ENCODE data around the gene C1QL2. TPM values are rescaled to one million over a fixed set of nuclear protein-coding genes. Genes with fewer than 3 reads are reported as not detected.

Gene C1QL2
- total RNA-seq, 4 donors from 2014 or later, result not detected

DNA sequence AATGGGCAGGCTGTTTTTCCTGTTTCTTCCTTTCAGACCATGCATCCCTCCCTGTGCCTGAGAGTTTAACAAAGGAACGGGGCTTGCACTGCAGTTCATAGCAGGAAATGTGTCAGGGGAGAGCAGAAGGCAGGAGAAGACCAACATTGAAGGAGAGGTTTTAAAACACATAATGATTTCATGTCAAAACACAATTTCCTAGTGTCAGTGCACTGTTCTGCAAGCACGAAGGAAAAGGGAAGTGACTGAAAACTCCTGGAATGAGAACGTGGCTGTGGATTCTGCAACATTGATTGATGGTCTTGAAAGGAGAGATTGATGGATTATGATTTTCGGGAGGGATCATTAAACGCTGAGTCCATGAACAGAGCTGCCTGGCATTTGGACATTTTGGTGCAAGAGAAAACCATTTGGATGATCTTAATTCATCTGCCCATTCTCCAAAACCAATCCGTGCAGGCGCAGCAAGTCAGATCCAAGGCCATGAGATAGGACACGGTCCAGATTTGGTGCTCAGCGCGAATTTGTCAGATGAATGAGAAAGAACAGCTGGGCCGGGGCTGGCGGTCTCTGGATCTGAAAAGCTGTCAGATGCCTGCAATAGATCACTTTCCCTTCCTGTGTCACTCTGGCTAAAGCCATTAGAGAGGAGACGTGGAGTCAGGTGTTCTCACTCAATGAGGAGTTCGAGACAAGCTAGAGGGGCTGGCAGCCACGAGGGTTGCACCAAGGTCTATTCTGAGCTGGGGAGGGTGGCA lies 38.4 kb downstream of the C1QL2 start:
- H3K27me3 ChIP-seq, result peaks cover 0 to 12% (median 3%) of the 10 kb centered on the region in 3 donors
- no peak for ATAC-seq
- H3K27ac ChIP-seq, result no peak overlapping the region
- no peak for DNase-seq
- intact Hi-C loops (cut with DNase I; ENCODE audit: low total_unique reads), result no loop called here
- in situ Hi-C loops (cut with MboI; ENCODE audit: low sequenced_read_pairs in 4 of 4), result no loop called here
- no peaks in the 10 kb centered on the region for H3K4me1 ChIP-seq
- H3K4me3 ChIP-seq, result no peak overlapping the region
- TF ChIP-seq POLR2A (IDR thresholded peaks at IDR 0.05), result no peak
- TF ChIP-seq, protein P1, sequence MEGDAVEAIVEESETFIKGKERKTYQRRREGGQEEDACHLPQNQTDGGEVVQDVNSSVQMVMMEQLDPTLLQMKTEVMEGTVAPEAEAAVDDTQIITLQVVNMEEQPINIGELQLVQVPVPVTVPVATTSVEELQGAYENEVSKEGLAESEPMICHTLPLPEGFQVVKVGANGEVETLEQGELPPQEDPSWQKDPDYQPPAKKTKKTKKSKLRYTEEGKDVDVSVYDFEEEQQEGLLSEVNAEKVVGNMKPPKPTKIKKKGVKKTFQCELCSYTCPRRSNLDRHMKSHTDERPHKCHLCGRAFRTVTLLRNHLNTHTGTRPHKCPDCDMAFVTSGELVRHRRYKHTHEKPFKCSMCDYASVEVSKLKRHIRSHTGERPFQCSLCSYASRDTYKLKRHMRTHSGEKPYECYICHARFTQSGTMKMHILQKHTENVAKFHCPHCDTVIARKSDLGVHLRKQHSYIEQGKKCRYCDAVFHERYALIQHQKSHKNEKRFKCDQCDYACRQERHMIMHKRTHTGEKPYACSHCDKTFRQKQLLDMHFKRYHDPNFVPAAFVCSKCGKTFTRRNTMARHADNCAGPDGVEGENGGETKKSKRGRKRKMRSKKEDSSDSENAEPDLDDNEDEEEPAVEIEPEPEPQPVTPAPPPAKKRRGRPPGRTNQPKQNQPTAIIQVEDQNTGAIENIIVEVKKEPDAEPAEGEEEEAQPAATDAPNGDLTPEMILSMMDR (IDR thresholded peaks at IDR 0.05 in 4 of 5, conservative IDR thresholded peaks at IDR 0.05 in 1 of 5), result no peak
- no peaks in the 10 kb centered on the region for H3K9me3 ChIP-seq
- no peaks in the 10 kb centered on the region for H3K36me3 ChIP-seq

DNA sequence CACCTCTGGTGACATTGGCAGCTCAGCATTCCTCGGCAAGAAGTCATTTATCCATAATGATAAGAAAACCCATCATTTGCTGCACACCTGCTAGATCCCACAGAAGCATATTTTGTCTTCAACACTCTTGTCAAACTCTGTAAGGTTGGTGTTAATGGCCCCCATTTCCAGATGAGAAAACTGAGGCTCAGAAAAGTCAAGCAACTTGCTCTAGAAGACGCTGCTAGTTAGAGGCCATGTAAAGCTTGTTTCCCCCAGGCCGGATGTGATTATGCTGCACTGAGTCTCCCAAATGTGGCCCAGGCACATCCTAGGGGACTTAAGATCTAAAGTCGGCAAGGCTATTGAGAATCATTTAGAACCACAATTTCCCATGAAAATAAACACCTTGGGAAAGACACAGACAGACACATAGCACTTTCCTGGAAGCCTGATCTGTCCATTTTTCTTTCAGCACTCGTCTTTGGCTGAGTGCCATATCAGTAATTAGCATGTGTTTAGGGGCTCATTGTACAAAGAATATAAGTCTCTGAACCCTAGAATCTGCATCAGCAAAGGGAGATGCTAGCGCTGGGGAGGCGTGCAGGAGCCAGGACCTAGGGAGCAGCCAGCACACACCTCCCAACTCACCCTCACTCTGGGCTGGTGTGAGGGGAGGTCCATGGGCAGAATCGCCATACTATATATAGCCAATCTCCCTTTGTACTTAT lies 39.3 kb downstream of the C1QL2 start:
- H3K27me3 ChIP-seq, result peaks cover 0 to 6% (median under 1%) of the 10 kb centered on the region in 3 donors
- H3K4me1 ChIP-seq, result no peaks in the 10 kb centered on the region
- no peak overlapping the region for H3K27ac ChIP-seq
- H3K4me3 ChIP-seq, result no peak overlapping the region
- no peaks in the 10 kb centered on the region for H3K9me3 ChIP-seq
- DNase-seq (no peak), ATAC-seq (no peak)
- no peak for TF ChIP-seq POLR2A (IDR thresholded peaks at IDR 0.05)
- TF ChIP-seq, protein P1 (IDR thresholded peaks at IDR 0.05 in 4 of 5, conservative IDR thresholded peaks at IDR 0.05 in 1 of 5), result no peak
- no peaks in the 10 kb centered on the region for H3K36me3 ChIP-seq
- intact Hi-C loops (cut with DNase I; ENCODE audit: low total_unique reads) (no loop called here), in situ Hi-C loops (cut with MboI; ENCODE audit: low sequenced_read_pairs in 4 of 4) (no loop called here)

DNA sequence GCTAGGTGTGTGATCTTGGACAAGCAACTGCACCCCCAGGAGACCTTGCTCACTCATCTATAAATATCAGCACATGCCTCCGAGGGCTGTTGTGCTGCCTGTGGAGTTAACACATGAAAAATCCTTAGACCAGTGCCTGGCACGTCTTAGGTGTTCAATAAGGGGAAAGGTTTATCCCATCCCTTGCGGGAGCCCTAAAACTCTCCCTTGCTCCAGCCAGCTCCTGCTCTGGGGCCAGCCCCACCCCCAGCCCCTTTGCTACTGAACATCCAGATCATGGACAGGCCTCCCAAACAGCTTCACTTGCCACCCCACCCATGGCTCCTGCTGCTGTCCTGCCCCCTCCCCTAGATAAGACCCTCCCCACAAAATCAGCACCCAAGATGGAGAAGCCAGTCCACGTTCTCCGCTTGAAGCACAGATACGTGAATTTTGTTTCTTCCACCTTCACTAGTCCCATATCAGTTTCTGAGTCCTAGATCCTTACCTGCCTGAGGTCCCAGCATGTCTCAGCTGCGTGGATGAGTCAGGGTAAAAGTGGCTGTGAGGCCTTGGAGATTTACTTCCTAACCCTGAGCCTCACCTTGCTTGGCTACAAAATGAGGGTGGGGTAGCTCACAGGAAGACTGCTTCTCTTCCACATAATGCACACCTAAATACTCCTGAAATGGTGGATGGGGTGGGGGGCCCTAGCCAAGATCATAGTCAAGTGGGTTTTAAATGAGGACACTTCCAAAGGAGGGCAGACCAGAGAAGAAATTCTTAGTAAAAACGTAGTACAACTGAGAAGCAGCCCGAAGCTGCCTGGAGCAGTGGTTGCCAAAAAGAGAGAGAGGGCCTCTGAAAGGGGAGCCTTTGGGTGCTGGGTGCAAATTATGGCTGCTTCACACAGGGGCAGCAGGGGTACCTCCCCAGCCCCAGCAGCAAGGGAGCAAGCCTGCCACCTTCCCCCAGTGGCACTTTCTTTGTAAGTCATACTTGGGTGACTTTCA lies 40.4 kb downstream of the C1QL2 start:
- no peak for DNase-seq
- no peaks in the 10 kb centered on the region for H3K36me3 ChIP-seq
- no peaks in the 10 kb centered on the region for H3K9me3 ChIP-seq
- no peak for ATAC-seq
- intact Hi-C loops (cut with DNase I; ENCODE audit: low total_unique reads) (no loop called here), in situ Hi-C loops (cut with MboI; ENCODE audit: low sequenced_read_pairs in 4 of 4) (no loop called here)
- H3K4me3 ChIP-seq, result no peak overlapping the region
- H3K4me1 ChIP-seq, result no peaks in the 10 kb centered on the region
- TF ChIP-seq, protein P1 (IDR thresholded peaks at IDR 0.05 in 4 of 5, conservative IDR thresholded peaks at IDR 0.05 in 1 of 5), result no peak
- TF ChIP-seq POLR2A (IDR thresholded peaks at IDR 0.05), result no peak
- H3K27ac ChIP-seq, result no peak overlapping the region
- H3K27me3 ChIP-seq, result peaks cover 0 to 3% (median 0%) of the 10 kb centered on the region in 3 donors

DNA sequence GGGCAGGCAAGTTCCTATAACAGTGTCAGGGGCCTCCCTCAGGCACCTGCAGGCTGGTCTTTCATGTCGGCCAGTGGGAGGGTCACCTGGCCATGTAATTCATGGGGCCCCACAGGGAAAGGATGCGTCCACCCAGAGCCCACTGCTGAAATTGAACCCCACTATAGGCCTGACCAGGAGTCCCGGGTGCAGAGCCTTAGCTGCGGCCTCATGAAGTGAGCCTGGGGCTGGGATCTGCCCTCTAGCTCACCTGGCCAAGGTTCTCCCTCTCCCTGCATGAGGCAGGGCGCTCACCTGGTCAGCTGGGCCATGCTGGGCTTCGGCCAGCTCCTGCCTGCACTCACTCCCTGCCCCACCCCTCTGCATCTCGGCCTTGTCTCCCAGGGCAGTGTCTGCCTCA lies 41.1 kb downstream of the C1QL2 start:
- no peak for ATAC-seq
- Histone ChIP-seq H3K4me1 (no peaks in the 10 kb centered on the region), H3K4me3 (no peak overlapping the region), H3K27me3 (peaks cover 0 to 3% (median 2%) of the 10 kb centered on the region in 3 donors), H3K27ac (no peak overlapping the region), H3K36me3 (no peaks in the 10 kb centered on the region), H3K9me3 (no peaks in the 10 kb centered on the region)
- DNase-seq, result no peak
- intact Hi-C loops (cut with DNase I; ENCODE audit: low total_unique reads) (no loop called here), in situ Hi-C loops (cut with MboI; ENCODE audit: low sequenced_read_pairs in 4 of 4) (no loop called here)
- no peak for TF ChIP-seq POLR2A (IDR thresholded peaks at IDR 0.05)
- TF ChIP-seq, protein P1 (IDR thresholded peaks at IDR 0.05 in 4 of 5, conservative IDR thresholded peaks at IDR 0.05 in 1 of 5), result no peak
